T-helper 17 cell (primary cell): ENCODE results near the gene TREH. TPM values are rescaled to one million over a fixed set of nuclear protein-coding genes. Genes with fewer than 3 reads are reported as not detected.

Experiments
- ATAC-seq: fragments of 150-1000 bp; cut with Tn5 transposase; 2 replicates; pipeline ENCODE4 v1.10.0; 2021; ENCODE audit warnings: mild to moderate bottlenecking, moderate library complexity
- DNase-seq, 3 donors: peaks; one replicate each; pipeline versions ENCODE4 v3.0.0 to v3.0.0-alpha.2; 2020 to 2021
- H3K9me3 ChIP-seq: one replicate; pipeline ENCODE4 v1.7.0; 2013; ENCODE audit warnings: low read length, mild to moderate bottlenecking; ENCODE audit not compliant: control insufficient read depth, poor library complexity, severe bottlenecking
- H3K27ac Mint-ChIP-seq: one replicate; pipeline ENCODE4 v1.8.0; 2022; ENCODE audit warnings: mild to moderate bottlenecking, moderate library complexity, mixed read lengths
- H3K27me3 Mint-ChIP-seq: one replicate; pipeline ENCODE4 v1.8.0; 2022; ENCODE audit warnings: mixed read lengths
- H3K36me3 Mint-ChIP-seq: one replicate; pipeline ENCODE4 v1.8.0; 2022; ENCODE audit warnings: low read depth, mixed read lengths
- H3K4me1 Mint-ChIP-seq: one replicate; pipeline ENCODE4 v1.8.0; 2022; ENCODE audit warnings: mild to moderate bottlenecking, mixed read lengths
- H3K4me3 Mint-ChIP-seq: one replicate; pipeline ENCODE4 v1.8.0; 2022; ENCODE audit warnings: mild to moderate bottlenecking, moderate library complexity, mixed read lengths
- total RNA-seq, 4 donors: library from RNA in 2 of 4; stranded (reverse) in 2 of 4; gene quantifications; one replicate each; pipeline ENCODE4 v1.2.3 and lab custom pipeline; 2022 to 2026

Gene TREH
- total RNA-seq, 2 donors from 2014 or later: not detected

- Mint-ChIP-seq H3K27me3 (peaks cover 15% of the 10 kb centered on the region), H3K27ac (no peak overlapping the region), H3K36me3 (peaks cover 2% of the 10 kb centered on the region), H3K4me3 (no peak overlapping the region), H3K4me1 (peaks cover 4% of the 10 kb centered on the region)
- no peak for ATAC-seq
- no peaks in the 10 kb centered on the region for H3K9me3 ChIP-seq
- DNase-seq: no peak
Measured at GRCh38 chr11:118633979-118634378, 45.5 kb downstream of the TREH start.

- H3K9me3 ChIP-seq: no peaks in the 10 kb centered on the region
- no peak overlapping the region for H3K4me3 Mint-ChIP-seq
- ATAC-seq (no peak), DNase-seq (no peak)
- peaks cover 4% of the 10 kb centered on the region for H3K4me1 Mint-ChIP-seq
- peaks cover 2% of the 10 kb centered on the region for H3K36me3 Mint-ChIP-seq
- H3K27ac Mint-ChIP-seq: no peak overlapping the region
- H3K27me3 Mint-ChIP-seq: peaks cover 15% of the 10 kb centered on the region
Measured at GRCh38 chr11:118633319-118633690, 46.1 kb downstream of the TREH start.

- H3K9me3 ChIP-seq: no peaks in the 10 kb centered on the region
- H3K36me3 Mint-ChIP-seq: peaks cover 2% of the 10 kb centered on the region
- peaks cover 2% of the 10 kb centered on the region for H3K4me1 Mint-ChIP-seq
- H3K27ac Mint-ChIP-seq: no peak overlapping the region
- H3K27me3 Mint-ChIP-seq: peaks cover 15% of the 10 kb centered on the region
- no peak for ATAC-seq
- no peak for DNase-seq
- no peak overlapping the region for H3K4me3 Mint-ChIP-seq
Measured at GRCh38 chr11:118632577-118633318, 46.7 kb downstream of the TREH start.

DNA sequence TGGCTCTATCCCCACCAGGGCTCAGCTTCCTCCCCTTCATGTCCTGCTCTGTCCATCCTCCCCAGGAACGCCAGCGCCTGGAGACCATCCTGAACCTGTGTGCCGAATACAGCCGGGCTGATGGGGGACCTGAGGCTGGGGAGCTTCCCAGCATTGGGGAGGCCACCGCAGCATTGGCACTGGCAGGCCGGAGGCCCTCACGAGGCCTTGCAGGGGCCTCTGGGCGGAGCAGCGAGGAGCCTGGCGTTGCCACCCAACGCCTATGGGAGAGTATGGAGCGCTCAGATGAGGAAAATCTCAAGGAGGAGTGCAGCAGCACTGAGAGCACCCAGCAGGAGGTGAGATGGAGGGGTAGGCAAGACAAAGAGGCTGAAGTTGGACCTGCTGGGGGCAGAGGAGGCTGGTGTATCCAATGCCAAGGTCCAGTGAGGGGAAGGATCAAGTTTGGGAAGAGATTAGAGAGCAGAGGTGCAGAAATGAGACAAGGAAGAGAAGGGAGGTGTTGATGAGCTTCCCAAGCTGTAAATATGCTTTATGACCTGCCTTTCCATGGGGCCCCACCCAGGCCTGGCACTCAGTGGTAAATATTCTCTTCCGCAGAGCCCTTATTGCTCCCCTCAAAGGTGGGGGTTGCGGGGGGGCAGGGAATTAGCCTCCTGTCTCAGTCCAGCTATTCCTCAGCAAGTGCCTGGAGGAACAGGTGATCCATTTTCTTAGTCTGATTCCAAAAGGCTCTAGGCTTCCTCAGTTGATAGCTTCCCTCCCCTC, 48.1 kb downstream of the TREH start:
- DNase-seq (no peak), ATAC-seq (no peak)
- peaks cover 15% of the 10 kb centered on the region for H3K27me3 Mint-ChIP-seq
- H3K9me3 ChIP-seq: no peaks in the 10 kb centered on the region
- H3K4me1 Mint-ChIP-seq: peaks cover 2% of the 10 kb centered on the region
- peak overlapping the region; percentile 31 for H3K4me3 Mint-ChIP-seq
- H3K27ac Mint-ChIP-seq: no peak overlapping the region
- H3K36me3 Mint-ChIP-seq: peaks cover 2% of the 10 kb centered on the region

DNA sequence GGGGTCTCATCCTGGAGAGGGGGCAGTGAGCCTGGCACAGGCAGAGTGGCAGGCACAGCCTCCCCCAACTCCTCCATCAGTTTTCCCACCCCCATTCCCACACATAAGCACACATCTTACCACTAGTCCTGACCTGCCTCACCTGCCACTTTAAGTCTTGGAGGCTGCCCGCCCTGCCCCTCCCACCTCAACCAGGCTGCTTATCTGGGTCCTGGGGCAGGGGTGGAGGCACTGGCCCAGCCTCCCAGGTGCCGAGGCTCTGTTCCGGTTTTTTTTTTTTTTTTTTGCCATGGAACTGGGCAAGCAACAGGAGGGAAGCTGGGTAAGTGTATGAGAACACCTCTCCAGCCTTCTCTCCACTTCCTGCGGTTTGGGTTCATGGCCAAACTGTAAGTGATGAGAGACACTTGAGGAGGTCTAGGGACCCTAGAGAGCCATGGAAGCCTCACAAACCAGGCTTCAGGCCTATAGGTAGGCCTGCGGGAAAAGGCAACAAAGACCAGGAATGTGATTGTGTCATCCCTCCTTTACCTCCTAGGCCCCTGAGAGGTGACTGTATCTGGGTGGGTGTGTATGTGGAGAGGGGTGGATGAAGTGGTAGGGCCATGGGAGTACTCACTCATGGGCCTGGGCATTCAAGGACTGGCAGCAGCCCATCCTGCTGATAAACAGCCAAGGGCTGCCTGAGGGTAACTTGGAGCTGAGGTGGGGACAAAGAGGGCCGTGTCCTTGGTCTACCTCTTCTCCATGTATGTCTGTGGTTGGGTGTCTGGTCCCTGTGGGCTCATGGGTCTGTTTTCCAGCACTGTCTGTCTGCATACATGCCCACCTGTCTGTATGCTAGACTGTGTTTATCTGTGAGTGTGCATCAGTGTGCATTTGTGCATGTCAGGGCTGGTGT, 49.4 kb downstream of the TREH start:
- peaks cover 10% of the 10 kb centered on the region for H3K27me3 Mint-ChIP-seq
- H3K4me1 Mint-ChIP-seq: peaks cover 2% of the 10 kb centered on the region
- no peaks in the 10 kb centered on the region for H3K9me3 ChIP-seq
- no peak overlapping the region for H3K4me3 Mint-ChIP-seq
- ATAC-seq (no peak), DNase-seq (no peak)
- H3K27ac Mint-ChIP-seq: no peak overlapping the region
- H3K36me3 Mint-ChIP-seq: peaks cover 2% of the 10 kb centered on the region

DNA sequence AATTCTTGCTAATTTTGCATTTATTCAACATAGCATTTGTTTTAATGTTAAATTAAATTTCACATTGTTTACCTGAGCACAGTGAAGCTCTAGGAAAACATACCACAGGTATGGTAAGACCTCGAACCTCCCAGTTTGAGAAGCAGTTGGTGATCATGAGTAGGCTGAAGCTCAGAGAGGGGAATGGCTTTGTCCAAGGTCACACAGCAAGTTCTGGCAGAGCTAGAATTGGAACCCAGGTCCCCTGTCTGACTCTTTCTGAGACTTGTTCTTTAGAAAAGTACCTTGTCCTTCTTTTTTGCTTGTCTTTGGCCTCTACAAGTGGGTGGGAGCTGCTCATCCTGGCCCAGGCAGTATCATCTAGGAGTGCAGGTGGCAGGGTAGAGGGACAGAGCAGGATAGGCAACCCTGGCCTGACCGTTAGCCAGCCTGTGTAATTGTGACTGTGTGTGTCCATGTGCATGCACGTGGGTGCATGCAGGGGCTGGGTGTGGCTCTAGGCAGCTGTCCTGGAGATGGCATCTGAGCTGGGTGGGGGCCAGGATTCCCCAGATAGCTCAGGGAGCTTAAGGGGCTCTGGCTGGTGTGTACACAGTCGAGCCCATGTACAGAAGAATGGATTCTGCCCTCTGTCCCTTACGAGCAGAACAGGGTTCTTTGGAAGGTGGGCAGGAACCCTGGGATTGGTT, 50.4 kb downstream of the TREH start:
- Mint-ChIP-seq H3K27me3 (peaks cover 10% of the 10 kb centered on the region), H3K4me1 (peaks cover 2% of the 10 kb centered on the region), H3K36me3 (no peaks in the 10 kb centered on the region), H3K4me3 (no peak overlapping the region), H3K27ac (no peak overlapping the region)
- no peak for ATAC-seq
- H3K9me3 ChIP-seq: no peaks in the 10 kb centered on the region
- no peak for DNase-seq

DNA sequence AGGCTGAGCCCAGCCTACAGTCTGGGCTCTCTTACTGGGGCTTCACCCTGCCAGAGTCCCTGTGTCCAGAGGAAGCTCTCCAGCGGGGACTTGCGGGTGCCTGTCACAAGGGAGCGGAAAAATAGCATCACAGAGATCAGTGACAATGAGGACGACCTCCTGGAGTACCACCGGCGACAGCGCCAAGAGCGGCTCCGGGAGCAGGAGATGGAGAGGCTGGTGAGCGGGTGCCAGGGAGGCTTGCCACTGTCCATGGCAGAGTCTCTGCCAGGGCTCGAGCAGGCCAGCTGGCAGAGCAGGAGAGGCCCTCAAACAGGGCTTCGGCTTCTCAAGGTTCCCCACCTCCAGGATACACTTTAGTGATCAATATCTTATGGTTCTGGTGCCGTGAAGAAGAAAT, 51.0 kb downstream of the TREH start:
- no peak for DNase-seq
- no peak overlapping the region for H3K4me3 Mint-ChIP-seq
- H3K27ac Mint-ChIP-seq: no peak overlapping the region
- H3K36me3 Mint-ChIP-seq: no peaks in the 10 kb centered on the region
- ATAC-seq: no peak
- no peaks in the 10 kb centered on the region for H3K9me3 ChIP-seq
- H3K27me3 Mint-ChIP-seq: peaks cover 11% of the 10 kb centered on the region
- peaks cover 2% of the 10 kb centered on the region for H3K4me1 Mint-ChIP-seq

GRCh38 chr11:118628031-118628430, 51.4 kb downstream of the TREH start:
- H3K27me3 Mint-ChIP-seq: peaks cover 13% of the 10 kb centered on the region
- H3K4me3 Mint-ChIP-seq: no peak overlapping the region
- no peaks in the 10 kb centered on the region for H3K9me3 ChIP-seq
- no peaks in the 10 kb centered on the region for H3K36me3 Mint-ChIP-seq
- peaks cover 2% of the 10 kb centered on the region for H3K4me1 Mint-ChIP-seq
- no peak overlapping the region for H3K27ac Mint-ChIP-seq
- ATAC-seq: no peak
- DNase-seq: no peak

- H3K9me3 ChIP-seq: no peaks in the 10 kb centered on the region
- no peak overlapping the region for H3K27ac Mint-ChIP-seq
- H3K27me3 Mint-ChIP-seq: peaks cover 15% of the 10 kb centered on the region
- peaks cover 2% of the 10 kb centered on the region for H3K4me1 Mint-ChIP-seq
- ATAC-seq: no peak
- no peaks in the 10 kb centered on the region for H3K36me3 Mint-ChIP-seq
- DNase-seq: no peak
- H3K4me3 Mint-ChIP-seq: no peak overlapping the region
Measured at GRCh38 chr11:118627566-118627965, 51.9 kb downstream of the TREH start.

DNA sequence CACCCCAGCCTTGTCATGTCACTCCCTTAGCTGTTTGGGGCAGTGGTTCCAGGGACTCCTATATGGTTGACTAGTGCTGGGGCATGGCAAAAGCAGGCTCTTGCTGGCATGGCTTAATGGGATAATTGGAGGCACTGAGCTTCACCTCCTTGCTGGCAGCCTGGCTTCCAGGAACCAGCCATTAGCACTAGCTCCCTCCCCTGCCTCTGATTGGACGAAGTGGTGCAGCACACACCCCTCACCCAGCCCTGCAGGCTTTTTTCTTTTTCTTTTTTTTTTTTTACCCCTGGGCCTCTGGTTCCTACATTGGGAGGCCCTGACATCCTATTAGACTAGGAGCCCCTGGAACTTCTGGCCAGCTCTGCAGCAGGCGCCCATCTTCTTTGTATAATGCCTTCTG, 53.5 kb downstream of the TREH start:
- Mint-ChIP-seq H3K27me3 (peaks cover 25% of the 10 kb centered on the region), H3K4me1 (peaks cover 2% of the 10 kb centered on the region)
- DNase-seq: no peak

GRCh38 chr11:118625036-118625690, 54.3 kb downstream of the TREH start:
- ATAC-seq: no peak
- no peak overlapping the region for H3K27ac Mint-ChIP-seq
- H3K9me3 ChIP-seq: no peaks in the 10 kb centered on the region
- peaks cover 31% of the 10 kb centered on the region for H3K27me3 Mint-ChIP-seq
- peaks cover 4% of the 10 kb centered on the region for H3K4me1 Mint-ChIP-seq
- no peak overlapping the region for H3K4me3 Mint-ChIP-seq
- DNase-seq: no peak
- H3K36me3 Mint-ChIP-seq: no peaks in the 10 kb centered on the region

More for the DNA sequence above, 53.5 kb downstream of the TREH start:
- no peaks in the 10 kb centered on the region for H3K9me3 ChIP-seq
- no peak for ATAC-seq
- Mint-ChIP-seq H3K36me3 (no peaks in the 10 kb centered on the region), H3K27ac (no peak overlapping the region), H3K4me3 (no peak overlapping the region)

- peaks cover 37% of the 10 kb centered on the region for H3K27me3 Mint-ChIP-seq
- DNase-seq: no peak
- ATAC-seq: no peak
- H3K36me3 Mint-ChIP-seq: peaks cover 5% of the 10 kb centered on the region
- H3K27ac Mint-ChIP-seq: no peak overlapping the region
- no peak overlapping the region for H3K4me3 Mint-ChIP-seq
- H3K9me3 ChIP-seq: no peaks in the 10 kb centered on the region
- peaks cover 14% of the 10 kb centered on the region for H3K4me1 Mint-ChIP-seq
Measured at GRCh38 chr11:118623269-118623655, 56.2 kb downstream of the TREH start.
